Cardiac septum (tissue), 1 donor: ENCODE results near the gene MYO1F. TPM values are rescaled to one million over a fixed set of nuclear protein-coding genes. Genes with fewer than 3 reads are reported as not detected.

Experiments
- DNase-seq: peaks from one replicate; pipeline ENCODE4 v3.0.0-alpha.2; 2020; ENCODE audit warnings: low spot score
- intact Hi-C: fragments of 100-400 bp; cut with DNase I; formaldehyde crosslinking; loops from one replicate; pipeline ENCODE4 v1.14.0; 2022
- total RNA-seq: library from RNA; stranded (reverse); fragmentation: NEBNext Ultra II Directional; extraction: Animal tissue kit (Norgen Biotek cat#: 25700); gene quantifications from one replicate; pipeline ENCODE4 v1.2.1, GENCODE V29; 2021
- donor health status: DM: no; HTN: no; CAD: no.

The MYO1F gene
- total RNA-seq, 1 donor from 2014 or later = 9.0 TPM

DNA sequence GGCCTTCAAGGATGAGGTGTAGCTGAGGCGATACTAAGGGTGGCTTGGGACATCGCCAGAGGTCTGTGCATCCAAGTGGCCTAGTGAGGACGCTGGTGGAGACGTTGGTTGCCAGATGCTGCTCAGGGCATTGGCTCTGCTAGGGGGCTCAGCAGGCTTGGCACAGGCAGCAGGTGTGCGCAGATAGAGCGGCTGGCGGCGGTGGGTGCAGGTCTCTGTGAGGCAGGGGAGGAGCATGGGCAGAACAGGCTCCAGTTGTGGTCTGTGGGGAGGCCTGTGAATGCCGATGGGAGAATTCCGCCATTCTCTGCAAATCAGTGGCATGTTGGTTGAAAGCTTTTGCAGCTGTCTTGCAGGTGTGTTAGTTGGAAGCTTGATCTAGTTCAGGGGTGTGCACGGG, 96.0 kb downstream of the MYO1F start:
- no peak for DNase-seq
- intact Hi-C loops = no loop called here

DNA sequence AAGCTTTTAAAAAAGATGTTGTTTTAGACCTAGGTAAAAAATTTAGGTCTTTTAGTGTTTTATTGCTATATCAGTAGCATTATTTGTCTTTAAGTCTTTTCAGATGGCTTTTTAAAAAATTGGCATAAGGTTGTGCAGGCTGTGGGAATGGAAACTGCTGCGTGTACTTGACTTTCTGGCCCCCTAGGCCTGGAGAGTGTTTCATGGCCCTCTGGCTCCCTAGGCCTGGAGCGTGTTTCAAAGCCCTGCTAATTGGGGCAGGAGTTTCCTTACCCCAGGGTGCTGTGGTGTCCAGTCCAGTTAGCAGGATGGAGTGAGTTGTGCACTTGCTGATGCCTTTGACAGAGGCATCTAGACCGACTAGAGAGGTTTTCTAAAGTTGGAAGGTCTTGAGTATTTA, 98.6 kb downstream of the MYO1F start:
- DNase-seq = no peak
- intact Hi-C loops = no loop called here

DNA sequence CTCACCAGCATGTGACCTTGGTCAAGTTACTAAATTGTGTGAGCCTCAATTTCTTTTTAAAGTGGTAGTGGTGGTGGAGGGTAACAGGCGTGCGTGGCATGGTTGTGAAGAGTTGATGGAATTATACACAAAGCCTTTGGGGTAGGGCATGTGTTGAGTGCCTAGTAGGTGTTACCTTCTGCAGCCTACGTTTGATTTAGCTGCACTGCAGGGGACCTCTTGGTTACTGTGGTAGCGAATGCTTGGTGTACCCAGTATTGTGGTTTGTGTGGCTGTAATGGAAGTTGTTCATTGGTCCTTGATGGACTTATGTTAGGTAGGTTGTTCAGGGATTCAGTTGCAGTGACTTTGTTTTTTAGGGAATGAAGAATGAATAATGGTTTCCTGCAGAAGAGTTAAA, 99.4 kb downstream of the MYO1F start:
- intact Hi-C loops = no loop called here

DNA sequence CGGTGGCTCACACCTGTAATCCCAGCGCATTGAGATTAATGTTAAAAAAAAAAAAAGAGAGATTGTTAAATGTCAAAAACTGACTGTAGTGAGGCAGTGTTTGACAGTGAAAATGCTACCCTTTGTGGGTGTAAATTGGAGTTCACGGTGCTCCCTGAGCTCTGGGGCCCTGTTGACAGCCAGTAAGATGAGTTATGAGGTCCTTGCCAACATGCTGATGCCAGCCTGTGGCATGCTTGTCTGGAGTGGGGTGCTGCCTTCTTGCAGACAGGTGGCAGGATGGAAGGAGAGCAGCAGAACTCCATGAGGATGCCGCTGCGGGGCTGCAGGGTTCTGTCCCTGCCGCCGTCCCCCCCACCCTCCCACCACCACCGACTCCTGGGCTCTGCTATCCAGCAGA, 100.7 kb downstream of the MYO1F start:
- intact Hi-C loops = no loop called here
- DNase-seq = no peak

More for the DNA sequence above, 99.4 kb downstream of the MYO1F start:
- no peak for DNase-seq

- intact Hi-C loops = no loop called here
- DNase-seq = no peak
Observed at GRCh38 chr19:8475005-8475404, 102.2 kb downstream of the MYO1F start.

- no peak for DNase-seq
- intact Hi-C loops = no loop called here
Observed at GRCh38 chr19:8473648-8474476, 103.4 kb downstream of the MYO1F start.

Other genes starting within 250 kb of the MYO1F start
- 13.1 TPM for gene KANK3, start 234.2 kb downstream of the MYO1F start, total RNA-seq
- 4.1 TPM for gene ANGPTL4, start 213.3 kb downstream of the MYO1F start, total RNA-seq
- 132 TPM for gene RAB11B, start 187.1 kb downstream of the MYO1F start, total RNA-seq
- 84.3 TPM for gene MARCHF2, start 164.1 kb downstream of the MYO1F start, total RNA-seq
- 102 TPM for gene HNRNPM, start 132.5 kb downstream of the MYO1F start, total RNA-seq
- 0.62 TPM for gene PRAM1, start 74.8 kb downstream of the MYO1F start, total RNA-seq
- 20.2 TPM for gene ZNF414, start 63.3 kb downstream of the MYO1F start, total RNA-seq
- gene ADAMTS10, start 33.3 kb upstream of the MYO1F start, total RNA-seq = 15.0 TPM
- not detected for gene NFILZ, start 53.2 kb upstream of the MYO1F start, total RNA-seq
- gene ACTL9, start 121.4 kb upstream of the MYO1F start, total RNA-seq = not detected
- gene OR2Z1, start 144.2 kb upstream of the MYO1F start, total RNA-seq = not detected